ENCODE results near the gene OR7C1.

- TF ChIP-seq EZH2 (IDR thresholded peaks at IDR 0.05; ENCODE audit: low read depth) (no peak), CTCF (conservative IDR thresholded peaks at IDR 0.05) (no peak)
These were observed 13.8 kb upstream of the OR7C1 start, which contains the start of gene OR7A10 for GRCh38 chr19:14848822-14849221.

Data from PC-9 (cell line).